ENCODE results near the gene CDK5RAP2.

- TF ChIP-seq CTCF (conservative IDR thresholded peaks at IDR 0.05 in 1 of 2, IDR thresholded peaks at IDR 0.05 in 1 of 2; ENCODE audit: extremely low read depth in 1 of 2, insufficient read depth in 1 of 2, low read depth in 1 of 2, low read length in 2 of 2) (no peak), EZH2 (IDR thresholded peaks at IDR 0.05; ENCODE audit: borderline replicate concordance, low read length) (no peak)
Measured at GRCh38 chr9:120351106-120351505, 228.9 kb downstream of the CDK5RAP2 start.
